Measurements from ENCODE around the gene KLF6.

Gene KLF6

DNA sequence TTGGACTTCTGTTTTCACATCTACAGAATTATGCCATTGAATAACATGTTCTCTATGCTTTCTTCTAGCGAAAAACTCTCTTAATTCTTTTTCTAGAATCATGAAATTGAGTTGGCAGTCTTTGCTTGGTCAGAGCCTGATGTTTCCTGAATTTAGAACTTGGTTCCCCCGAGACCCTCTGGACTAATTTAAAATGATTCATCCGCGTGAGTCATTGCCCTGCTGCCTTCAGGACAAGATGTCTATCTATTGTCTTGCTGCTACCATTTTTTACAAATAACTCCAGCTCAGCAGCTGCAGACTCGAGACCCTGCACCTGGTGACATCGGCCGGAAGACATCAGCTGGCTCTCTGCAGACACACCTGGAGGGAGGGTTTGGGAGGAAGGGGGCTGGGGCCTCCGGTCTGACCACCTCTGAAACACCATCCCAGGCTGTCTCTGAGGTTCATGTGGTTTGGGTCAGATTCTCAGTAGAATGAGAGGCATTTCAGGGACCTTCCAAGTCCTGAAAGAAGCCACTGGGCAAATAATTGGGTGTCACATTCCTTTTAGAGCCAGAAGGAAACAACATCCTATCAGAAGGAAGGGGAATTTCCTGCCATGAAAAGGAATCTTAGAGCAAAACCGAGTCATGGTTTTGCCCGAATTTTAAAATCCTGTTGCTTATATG is 20.9 kb upstream of the KLF6 start:
- Histone ChIP-seq H4K20me1 (ENCODE audit: insufficient read depth) (no peaks in the 10 kb centered on the region), H2AFZ (ENCODE audit: low read depth) (peak overlapping the region; percentile 35), H3K4me3 (IDR thresholded peaks at IDR 0.05; ENCODE audit: insufficient read depth, low read depth, low read length) (no peak overlapping the region), H3K9ac (peak overlapping the region; percentile 41; the same call in 1 of the 2 replicates), H3K79me2 (ENCODE audit: insufficient read depth, low read depth) (no peaks in the 10 kb centered on the region), H3K4me1 (ENCODE audit: low read depth, poor library complexity, severe bottlenecking) (peaks cover 65% of the 10 kb centered on the region), H3K27ac (peak overlapping the region; percentile 83), H3K27me3 (ENCODE audit: insufficient read depth, low read depth) (no peaks in the 10 kb centered on the region), H3K4me2 (peak overlapping the region; percentile 79), H3K36me3 (ENCODE audit: insufficient read depth) (no peaks in the 10 kb centered on the region)
- no peak for TF ChIP-seq CTCF (conservative IDR thresholded peaks at IDR 0.05; ENCODE audit: low read depth, low read length)

- Histone ChIP-seq H3K27me3 (ENCODE audit: insufficient read depth, low read depth) (no peaks in the 10 kb centered on the region), H4K20me1 (ENCODE audit: insufficient read depth) (no peaks in the 10 kb centered on the region), H3K36me3 (ENCODE audit: insufficient read depth) (no peaks in the 10 kb centered on the region), H3K9ac (peak overlapping the region; percentile 41; the same call in 1 of the 2 replicates), H3K4me3 (IDR thresholded peaks at IDR 0.05; ENCODE audit: insufficient read depth, low read depth, low read length) (no peak overlapping the region), H3K4me1 (ENCODE audit: low read depth, poor library complexity, severe bottlenecking) (peaks cover 58% of the 10 kb centered on the region), H2AFZ (ENCODE audit: low read depth) (peak overlapping the region; percentile 35), H3K79me2 (ENCODE audit: insufficient read depth, low read depth) (no peaks in the 10 kb centered on the region), H3K4me2 (peak overlapping the region; percentile 79), H3K27ac (peak overlapping the region; percentile 83)
- TF ChIP-seq CTCF (conservative IDR thresholded peaks at IDR 0.05; ENCODE audit: low read depth, low read length): no peak
Measured at GRCh38 chr10:3805201-3805790, 20.3 kb upstream of the KLF6 start.

- H3K4me1 ChIP-seq (ENCODE audit: low read depth, poor library complexity, severe bottlenecking): peaks cover 47% of the 10 kb centered on the region
- H2AFZ ChIP-seq (ENCODE audit: low read depth): no peak overlapping the region
- no peak overlapping the region for H3K9ac ChIP-seq
Measured at GRCh38 chr10:3803927-3804741, 19.1 kb upstream of the KLF6 start.

More at GRCh38 chr10:3803927-3804741, 19.1 kb upstream of the KLF6 start:
- Histone ChIP-seq H4K20me1 (ENCODE audit: insufficient read depth) (no peaks in the 10 kb centered on the region), H3K4me2 (peak overlapping the region; percentile 79; the same call in 1 of the 2 replicates), H3K27ac (peak overlapping the region; percentile 83), H3K79me2 (ENCODE audit: insufficient read depth, low read depth) (no peaks in the 10 kb centered on the region), H3K4me3 (IDR thresholded peaks at IDR 0.05; ENCODE audit: insufficient read depth, low read depth, low read length) (no peak overlapping the region), H3K27me3 (ENCODE audit: insufficient read depth, low read depth) (no peaks in the 10 kb centered on the region), H3K36me3 (ENCODE audit: insufficient read depth) (no peaks in the 10 kb centered on the region)
- TF ChIP-seq CTCF (conservative IDR thresholded peaks at IDR 0.05; ENCODE audit: low read depth, low read length): no peak

Data from KMS-11 (cell line).